Stimulated activated naive B cell treated with anti-CD40 and anti-IgM and Interleukin-4, amounts not matched to agents 10 μg/mL and 1 μg/mL and 100 μg/mL, for 72 hours (primary cell): Measurements from ENCODE around the gene MMP24OS.
"Not testable (repeated sequence)": the region's sequence is repeated elsewhere in the genome, so short reads cannot be mapped to it uniquely, and the experiment has no call there.

ENCODE experiments used
- ATAC-seq, 2 donors: fragments of 150-1000 bp; cut with Tn5 transposase; replicated peaks; 2 replicates each; pipeline ENCODE4 v1.10.0; 2021; ENCODE audit warnings: moderate library complexity in 1 of 2
- DNase-seq: peaks from one replicate; pipeline ENCODE4 v3.0.0; 2021
- H3K27ac Mint-ChIP-seq: one replicate; pipeline ENCODE4 v1.8.0; 2022; ENCODE audit warnings: mild to moderate bottlenecking, mixed read lengths
- H3K27me3 Mint-ChIP-seq, 2 donors: one replicate each; pipeline ENCODE4 v1.8.0; 2022; ENCODE audit warnings: mixed read lengths in 2 of 2
- H3K36me3 Mint-ChIP-seq, 2 donors: one replicate each; pipeline ENCODE4 v1.8.0; 2022; ENCODE audit warnings: mixed read lengths in 2 of 2, mild to moderate bottlenecking in 1 of 2
- H3K4me1 Mint-ChIP-seq, 2 donors: one replicate each; pipeline ENCODE4 v1.8.0; 2022; ENCODE audit warnings: mixed read lengths in 2 of 2, mild to moderate bottlenecking in 1 of 2
- H3K4me3 Mint-ChIP-seq, 2 donors: one replicate each; pipeline ENCODE4 v1.8.0; 2022; ENCODE audit warnings: mild to moderate bottlenecking in 2 of 2, mixed read lengths in 2 of 2, moderate library complexity in 1 of 2
- H3K9me3 Mint-ChIP-seq, 2 donors: one replicate each; pipeline ENCODE4 v1.8.0; 2022; ENCODE audit warnings: mixed read lengths in 2 of 2, mild to moderate bottlenecking in 1 of 2

Gene MMP24OS

DNA sequence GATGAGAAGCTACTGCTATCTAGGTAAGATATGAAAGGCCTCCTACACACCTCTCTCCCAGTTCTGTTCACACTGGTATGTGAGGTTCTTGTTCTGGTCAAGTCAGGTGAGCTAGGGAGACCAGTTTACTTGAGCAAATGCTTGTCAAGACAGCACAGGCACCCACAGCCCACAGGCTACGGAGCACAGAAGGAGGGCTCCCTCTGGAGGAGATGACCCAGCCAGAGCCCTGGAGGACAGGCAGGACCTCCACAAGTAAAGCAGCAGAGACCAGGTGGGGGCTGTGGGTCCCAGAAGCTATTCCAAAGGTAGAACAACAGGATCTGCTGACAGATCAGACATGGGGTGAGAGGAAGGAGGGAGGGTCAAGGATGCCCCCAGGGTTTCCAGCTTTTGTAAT is 13.2 kb downstream of the MMP24OS start:
- Mint-ChIP-seq H3K4me1 (peaks cover 14 to 21% of the 10 kb centered on the region in 2 donors), H3K36me3 (peaks cover 25 to 36% of the 10 kb centered on the region in 2 donors), H3K9me3 (no peaks in the 10 kb centered on the region), H3K27me3 (no peaks in the 10 kb centered on the region), H3K27ac (peak overlapping the region; percentile 75), H3K4me3 (no peak overlapping the region)
- ATAC-seq (no peak), DNase-seq (no peak)

DNA sequence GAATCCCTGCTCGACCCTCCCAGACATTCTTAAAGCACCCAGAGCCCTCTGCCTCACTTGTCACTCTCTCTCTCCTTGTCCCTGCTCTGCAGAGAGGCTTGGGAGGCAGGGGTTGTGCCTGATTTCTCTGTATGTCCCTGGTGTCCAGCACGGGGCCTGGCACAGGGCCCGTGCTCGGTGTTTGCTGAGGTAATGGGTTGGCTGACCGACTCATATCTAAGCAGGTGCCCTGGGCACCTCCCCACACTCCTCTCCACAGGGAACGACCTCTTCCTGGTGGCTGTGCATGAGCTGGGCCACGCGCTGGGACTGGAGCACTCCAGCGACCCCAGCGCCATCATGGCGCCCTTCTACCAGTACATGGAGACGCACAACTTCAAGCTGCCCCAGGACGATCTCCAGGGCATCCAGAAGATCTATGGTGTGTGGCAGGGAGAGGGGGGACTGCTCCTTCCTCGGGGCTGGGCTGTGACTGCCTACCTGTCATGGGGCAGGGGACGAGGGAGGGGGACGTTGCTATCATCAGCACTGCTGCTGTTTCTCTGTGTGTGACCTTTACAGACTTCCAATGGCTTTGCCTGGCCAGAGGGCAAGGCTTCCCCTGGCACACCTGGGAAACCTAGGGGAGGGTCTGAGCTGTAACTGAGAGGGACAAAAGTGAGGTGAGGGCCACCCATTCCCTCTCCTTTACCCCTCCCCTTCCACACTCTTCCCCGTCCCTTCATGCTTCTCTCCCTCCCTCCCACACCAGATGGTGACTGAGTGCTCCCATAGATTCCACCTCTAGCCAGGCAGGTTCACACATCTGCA is 14.2 kb downstream of the MMP24OS start:
- no peak for ATAC-seq
- DNase-seq = no peak
- H3K36me3 Mint-ChIP-seq = peaks cover 25 to 30% of the 10 kb centered on the region in 2 donors
- H3K27me3 Mint-ChIP-seq = no peaks in the 10 kb centered on the region
- H3K9me3 Mint-ChIP-seq = no peaks in the 10 kb centered on the region
- peak overlapping the region; percentile 75 for H3K27ac Mint-ChIP-seq
- peaks cover 10 to 13% of the 10 kb centered on the region in 2 donors for H3K4me1 Mint-ChIP-seq
- no peak overlapping the region for H3K4me3 Mint-ChIP-seq

DNA sequence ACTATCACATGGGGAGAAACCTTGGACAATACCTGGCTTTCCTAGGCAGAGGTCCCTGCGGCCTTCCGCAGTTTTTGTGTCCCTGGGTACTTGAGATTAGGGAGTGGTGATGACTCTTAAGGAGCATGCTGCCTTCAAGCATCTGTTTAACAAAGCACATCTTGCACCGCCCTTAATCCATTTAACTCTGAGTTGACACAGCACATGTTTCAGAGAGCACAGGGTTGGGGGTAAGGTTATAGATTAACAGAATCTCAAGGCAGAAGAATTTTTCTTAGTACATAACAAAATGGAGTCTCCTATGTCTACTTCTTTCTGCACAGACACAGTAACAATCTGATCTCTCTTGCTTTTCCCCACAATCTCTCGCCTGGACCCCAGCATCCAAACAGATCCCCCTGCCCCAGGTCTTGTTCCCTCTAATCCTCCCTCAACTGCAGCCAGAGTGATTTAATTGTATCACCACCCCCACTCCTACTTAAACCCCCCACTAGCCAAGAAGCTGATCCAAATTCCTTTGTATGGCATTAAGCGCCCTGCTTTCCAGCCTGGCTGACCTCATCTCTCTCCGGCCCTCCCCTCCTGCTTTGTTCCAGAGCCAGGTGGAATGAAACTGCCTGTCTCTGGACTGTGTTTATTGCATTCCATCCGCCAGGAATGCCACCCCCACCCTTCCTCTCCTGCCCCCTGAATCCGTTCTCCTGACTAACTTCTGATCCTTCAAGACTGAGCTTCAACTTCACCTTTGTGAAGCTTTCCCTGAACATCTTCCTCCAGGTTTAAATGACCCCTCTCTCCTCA is 15.0 kb downstream of the MMP24OS start:
- not testable (repeated sequence) for H3K9me3 Mint-ChIP-seq, H3K4me1 Mint-ChIP-seq, H3K27me3 Mint-ChIP-seq, H3K4me3 Mint-ChIP-seq, ATAC-seq, DNase-seq
- Mint-ChIP-seq H3K36me3 (peaks cover 24 to 30% of the 10 kb centered on the region in 2 donors), H3K27ac (peak overlapping the region; percentile 75)

DNA sequence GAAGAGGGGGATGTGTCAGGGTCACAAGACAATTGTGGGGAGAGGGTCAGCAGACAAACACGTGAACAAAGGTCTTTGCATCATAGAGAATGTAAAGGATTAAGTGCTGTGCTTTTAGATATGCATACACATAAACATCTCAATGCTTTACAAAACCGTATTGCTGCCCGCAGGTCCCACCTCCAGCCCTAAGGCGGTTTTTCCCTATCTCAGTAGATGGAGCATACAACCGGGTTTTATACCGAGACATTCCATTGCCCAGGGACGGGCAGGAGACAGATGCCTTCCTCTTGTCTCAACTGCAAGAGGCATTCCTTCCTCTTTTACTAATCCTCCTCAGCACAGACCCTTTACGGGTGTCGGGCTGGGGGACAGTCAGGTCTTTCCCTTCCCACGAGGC is 15.6 kb downstream of the MMP24OS start:
- H3K27me3 Mint-ChIP-seq, DNase-seq, H3K4me1 Mint-ChIP-seq, H3K9me3 Mint-ChIP-seq, H3K27ac Mint-ChIP-seq, ATAC-seq, H3K4me3 Mint-ChIP-seq: not testable (repeated sequence)
- H3K36me3 Mint-ChIP-seq = peaks cover 20 to 24% of the 10 kb centered on the region in 2 donors

DNA sequence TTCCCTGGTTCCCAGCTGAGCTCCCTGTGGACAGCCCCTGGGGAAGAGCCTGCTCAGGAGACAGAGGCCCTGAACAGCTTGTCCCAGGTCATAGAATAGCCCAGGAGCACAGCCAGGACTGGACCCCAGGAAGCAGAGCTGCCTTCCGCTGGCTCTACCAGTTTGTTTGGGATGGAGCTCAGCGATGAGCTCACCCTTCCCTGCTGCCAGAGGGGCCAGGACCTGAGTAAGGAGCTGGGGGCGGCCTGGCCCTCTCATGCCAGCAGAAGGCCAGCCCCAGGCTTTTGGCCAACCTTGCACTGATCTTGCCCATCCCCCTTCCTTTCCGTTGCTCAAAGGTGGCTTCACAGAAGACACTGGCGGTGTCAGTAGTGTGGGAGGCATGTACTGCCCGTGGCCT is 17.5 kb downstream of the MMP24OS start:
- Mint-ChIP-seq H3K4me1 (peaks cover 0 to 3% of the 10 kb centered on the region in 2 donors), H3K27me3 (no peaks in the 10 kb centered on the region), H3K4me3 (no peak overlapping the region), H3K27ac (no peak overlapping the region), H3K9me3 (no peaks in the 10 kb centered on the region), H3K36me3 (peaks cover 17 to 18% of the 10 kb centered on the region in 2 donors)
- no peak for DNase-seq
- ATAC-seq = no peak

DNA sequence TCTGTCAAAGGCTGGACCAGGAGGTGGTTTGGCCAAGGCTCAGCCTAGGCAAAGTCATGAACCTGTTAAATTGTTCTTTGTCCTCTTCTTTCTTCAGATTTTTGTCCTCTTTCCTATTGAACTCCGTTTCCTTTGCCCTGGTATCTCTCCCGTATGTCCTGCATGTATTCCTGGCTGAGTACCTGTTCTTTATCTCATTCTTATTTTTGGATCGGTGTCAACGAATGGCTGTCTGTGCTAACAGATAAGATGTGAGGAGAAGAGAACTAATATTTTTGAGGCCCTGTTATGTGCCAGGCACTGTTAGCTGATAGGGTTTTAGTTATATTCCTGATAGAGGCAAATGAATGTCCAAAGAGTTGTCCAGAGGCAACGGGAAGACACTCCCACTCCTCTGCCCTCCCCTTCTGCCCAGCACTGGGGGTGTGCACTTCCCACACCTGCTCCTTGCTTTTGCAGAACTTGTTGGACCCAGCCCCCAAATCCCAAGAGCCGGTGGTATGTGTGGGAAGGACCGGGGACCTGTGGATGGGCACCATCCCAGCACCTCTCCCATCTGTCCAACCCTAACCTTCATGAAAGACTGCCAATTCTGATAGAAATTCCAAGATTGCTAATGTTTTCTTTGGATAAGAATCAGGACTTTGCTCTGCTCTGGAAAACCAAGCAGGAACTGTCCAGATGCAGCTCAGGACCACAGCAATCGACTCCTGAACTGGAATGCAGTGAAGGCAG is 20.6 kb downstream of the MMP24OS start:
- DNase-seq (no peak), ATAC-seq (no peak)
- Mint-ChIP-seq H3K4me3 (no peak overlapping the region), H3K36me3 (peaks cover 15 to 16% of the 10 kb centered on the region in 2 donors), H3K9me3 (no peaks in the 10 kb centered on the region), H3K27ac (no peak overlapping the region), H3K27me3 (no peaks in the 10 kb centered on the region), H3K4me1 (peaks cover 2% of the 10 kb centered on the region in 2 donors)

DNA sequence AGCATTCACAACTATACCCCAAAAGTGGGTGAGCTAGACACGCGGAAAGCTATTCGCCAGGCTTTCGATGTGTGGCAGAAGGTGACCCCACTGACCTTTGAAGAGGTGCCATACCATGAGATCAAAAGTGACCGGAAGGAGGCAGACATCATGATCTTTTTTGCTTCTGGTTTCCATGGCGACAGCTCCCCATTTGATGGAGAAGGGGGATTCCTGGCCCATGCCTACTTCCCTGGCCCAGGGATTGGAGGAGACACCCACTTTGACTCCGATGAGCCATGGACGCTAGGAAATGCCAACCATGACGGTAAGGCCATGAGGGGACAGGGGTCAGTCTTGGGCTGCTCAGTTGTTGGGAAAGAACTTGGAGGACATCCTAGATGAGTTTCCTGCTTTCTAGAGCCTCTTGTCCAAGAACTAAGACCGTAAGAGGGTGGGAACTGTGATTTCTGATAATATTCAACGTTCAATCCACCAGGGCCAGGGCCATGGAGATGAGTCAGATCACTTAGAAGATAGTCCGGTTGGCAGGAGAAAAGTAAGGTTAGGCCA is 23.4 kb downstream of the MMP24OS start:
- Mint-ChIP-seq H3K4me3 (no peak overlapping the region), H3K27ac (no peak overlapping the region), H3K36me3 (peaks cover 16 to 17% of the 10 kb centered on the region in 2 donors), H3K9me3 (no peaks in the 10 kb centered on the region), H3K27me3 (no peaks in the 10 kb centered on the region), H3K4me1 (peaks cover 15 to 25% of the 10 kb centered on the region in 2 donors)
- ATAC-seq (no peak), DNase-seq (no peak)

DNA sequence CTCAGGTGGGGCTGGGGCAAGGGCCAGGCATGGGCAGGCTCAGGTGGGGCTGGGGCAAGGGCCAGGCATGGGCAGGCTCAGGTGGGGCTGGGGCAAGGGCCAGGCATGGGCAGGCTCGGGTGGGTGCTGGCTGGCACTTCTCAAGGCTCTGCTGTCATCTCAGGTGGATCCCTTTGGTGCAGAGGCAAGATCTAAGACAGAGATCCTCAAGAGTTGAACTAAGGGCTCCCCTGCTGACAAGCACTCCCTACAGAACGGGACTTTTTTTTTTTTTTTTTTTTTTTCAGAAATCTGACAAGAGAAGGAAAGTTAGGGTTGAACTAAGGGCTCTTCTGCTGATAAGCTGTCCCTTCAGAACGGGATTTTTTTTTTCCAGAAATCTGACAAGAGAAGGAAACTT is 24.9 kb downstream of the MMP24OS start:
- H3K27me3 Mint-ChIP-seq = no peaks in the 10 kb centered on the region
- DNase-seq (no peak), ATAC-seq (no peak)
- H3K4me3 Mint-ChIP-seq = no peak overlapping the region
- H3K36me3 Mint-ChIP-seq = peaks cover 16% of the 10 kb centered on the region in 2 donors
- H3K27ac Mint-ChIP-seq = no peak overlapping the region
- H3K4me1 Mint-ChIP-seq = peaks cover 15 to 25% of the 10 kb centered on the region in 2 donors
- H3K9me3 Mint-ChIP-seq = no peaks in the 10 kb centered on the region

DNA sequence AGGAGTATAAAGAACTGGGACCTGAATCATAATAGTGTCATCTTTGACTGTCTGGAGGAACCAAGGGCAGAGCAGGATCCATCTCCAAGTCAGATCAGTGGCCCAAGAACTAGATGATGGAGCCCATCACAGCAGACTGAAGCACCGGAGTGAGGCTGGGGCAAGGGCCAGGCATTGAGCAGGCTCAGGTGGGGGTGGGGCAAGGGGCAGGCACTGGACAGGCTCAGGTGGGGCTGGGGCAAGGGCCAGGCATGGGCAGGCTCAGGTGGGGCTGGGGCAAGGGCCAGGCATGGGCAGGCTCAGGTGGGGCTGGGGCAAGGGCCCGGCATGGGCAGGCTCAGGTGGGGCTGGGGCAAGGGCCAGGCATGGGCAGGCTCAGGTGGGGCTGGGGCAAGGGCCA is 25.3 kb downstream of the MMP24OS start:
- H3K4me3 Mint-ChIP-seq, ATAC-seq: not testable (repeated sequence)

DNA sequence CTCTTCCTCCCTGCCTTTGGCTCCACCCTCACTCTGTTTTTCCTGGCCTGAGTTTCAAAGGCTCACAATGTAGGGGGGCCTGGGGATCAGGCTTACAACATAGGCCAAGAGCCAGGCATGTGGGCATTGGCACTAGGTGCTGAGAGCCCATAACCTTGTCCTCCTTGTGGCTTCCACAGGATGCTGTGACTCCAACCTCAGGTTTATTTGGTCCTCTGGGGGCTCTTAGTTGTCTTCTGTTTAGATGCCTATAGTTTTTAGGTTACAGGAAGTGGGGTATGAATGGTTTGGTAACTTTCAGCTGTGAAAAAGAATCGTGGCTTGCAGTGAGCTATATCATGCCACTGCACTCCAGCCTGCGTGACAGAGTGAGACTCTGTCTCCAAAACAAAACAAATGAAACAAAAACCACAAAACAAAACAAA is 25.9 kb downstream of the MMP24OS start:
- H3K4me3 Mint-ChIP-seq = no peak overlapping the region
- H3K27ac Mint-ChIP-seq = peak overlapping the region; percentile 47
- H3K27me3 Mint-ChIP-seq = no peaks in the 10 kb centered on the region
- H3K9me3 Mint-ChIP-seq = no peaks in the 10 kb centered on the region
- no peak for DNase-seq
- peak; percentile 83 to 90 for ATAC-seq
- H3K36me3 Mint-ChIP-seq = peaks cover 12 to 19% of the 10 kb centered on the region in 2 donors
- peaks cover 15 to 25% of the 10 kb centered on the region in 2 donors for H3K4me1 Mint-ChIP-seq

More for the DNA sequence above, 25.3 kb downstream of the MMP24OS start:
- not testable (repeated sequence) for H3K9me3 Mint-ChIP-seq, H3K27me3 Mint-ChIP-seq, DNase-seq
- Mint-ChIP-seq H3K27ac (peak overlapping the region; percentile 47), H3K36me3 (peaks cover 16 to 17% of the 10 kb centered on the region in 2 donors), H3K4me1 (peaks cover 15 to 25% of the 10 kb centered on the region in 2 donors)

DNA sequence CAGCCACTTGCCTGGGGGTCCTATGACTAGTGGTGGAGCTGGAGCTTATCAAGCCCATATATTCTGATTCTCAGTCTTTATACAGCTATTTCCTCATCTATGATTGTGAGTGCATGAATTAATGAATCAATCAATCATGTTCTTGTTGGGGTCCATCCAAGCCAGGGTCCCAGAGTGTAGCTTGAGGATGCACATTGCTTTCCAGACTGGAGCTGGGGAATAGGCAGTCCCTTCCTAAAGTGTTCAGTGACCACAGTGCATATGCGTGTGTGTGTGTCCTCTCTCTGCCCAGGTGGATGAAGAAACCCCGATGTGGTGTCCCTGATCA is 26.3 kb downstream of the MMP24OS start:
- peaks cover 13 to 22% of the 10 kb centered on the region in 2 donors for H3K36me3 Mint-ChIP-seq
- H3K4me3 Mint-ChIP-seq = no peak overlapping the region
- no peaks in the 10 kb centered on the region for H3K27me3 Mint-ChIP-seq
- no peaks in the 10 kb centered on the region for H3K9me3 Mint-ChIP-seq
- no peak overlapping the region for H3K27ac Mint-ChIP-seq
- DNase-seq (no peak), ATAC-seq (peak in 1 of 2 donors; percentile 12)
- peaks cover 15 to 25% of the 10 kb centered on the region in 2 donors for H3K4me1 Mint-ChIP-seq

DNA sequence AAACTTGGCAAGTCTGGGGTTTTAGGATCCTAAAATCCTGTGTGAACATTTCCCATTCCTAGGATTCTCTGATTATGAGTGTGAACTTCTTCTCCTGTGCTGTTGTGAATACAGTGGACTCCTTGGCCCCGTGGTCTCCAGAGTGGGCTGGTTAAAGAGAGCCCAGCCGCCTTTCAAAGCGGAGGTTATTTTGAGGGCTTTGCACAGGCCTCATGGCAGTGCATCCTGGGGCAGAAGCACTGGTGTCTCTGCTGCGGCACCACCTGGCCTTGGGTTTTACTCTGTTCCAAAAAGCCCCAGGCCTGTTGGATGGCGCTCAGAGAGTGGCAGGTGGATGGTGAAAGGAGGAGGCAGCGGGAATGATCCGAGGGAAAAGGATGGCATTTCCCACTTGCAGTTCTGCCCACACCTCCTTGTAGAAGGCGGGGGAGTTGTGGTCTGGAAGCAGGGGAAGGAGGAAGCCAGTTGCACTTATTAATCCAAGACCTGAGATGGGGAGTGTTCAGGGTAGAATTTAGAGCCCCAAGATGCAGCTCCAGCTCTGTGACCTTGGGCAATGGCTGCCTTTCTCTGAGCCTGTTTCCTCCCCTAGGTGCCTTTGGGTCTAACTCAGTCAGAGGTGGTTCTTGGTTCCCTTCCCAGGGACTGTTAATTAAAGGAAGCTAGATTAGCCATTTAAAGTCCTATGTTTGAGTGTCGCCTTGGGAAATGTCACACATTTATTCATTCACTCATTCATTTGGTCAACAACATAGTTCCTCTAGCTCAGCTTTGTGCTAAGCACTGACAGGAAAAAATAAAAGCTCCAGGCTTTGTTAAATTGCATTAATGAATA is 29.1 kb downstream of the MMP24OS start:
- DNase-seq (no peak), ATAC-seq (no peak)
- H3K36me3 Mint-ChIP-seq = peaks cover 8 to 13% of the 10 kb centered on the region in 2 donors
- no peak overlapping the region for H3K27ac Mint-ChIP-seq
- H3K27me3 Mint-ChIP-seq = no peaks in the 10 kb centered on the region
- H3K4me3 Mint-ChIP-seq = no peak overlapping the region
- H3K4me1 Mint-ChIP-seq = peaks cover 15 to 25% of the 10 kb centered on the region in 2 donors
- no peaks in the 10 kb centered on the region for H3K9me3 Mint-ChIP-seq

DNA sequence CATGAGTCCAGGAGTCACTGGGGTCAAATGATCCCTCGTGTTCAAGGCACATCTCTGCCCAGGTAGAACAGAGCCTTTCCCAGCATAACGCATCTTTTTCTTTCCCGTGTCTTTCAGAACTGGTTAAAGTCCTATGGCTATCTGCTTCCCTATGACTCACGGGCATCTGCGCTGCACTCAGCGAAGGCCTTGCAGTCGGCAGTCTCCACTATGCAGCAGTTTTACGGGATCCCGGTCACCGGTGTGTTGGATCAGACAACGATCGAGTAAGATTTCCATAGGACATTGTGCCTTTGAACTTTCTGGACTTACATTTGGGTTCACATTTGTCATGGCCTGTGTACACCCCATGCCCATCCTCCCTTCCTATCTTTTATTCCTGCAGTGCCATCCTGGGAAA is 31.2 kb downstream of the MMP24OS start:
- Mint-ChIP-seq H3K4me3 (no peak overlapping the region), H3K4me1 (peaks cover 7 to 16% of the 10 kb centered on the region in 2 donors), H3K27me3 (no peaks in the 10 kb centered on the region), H3K27ac (no peak overlapping the region), H3K36me3 (peaks cover 6 to 7% of the 10 kb centered on the region in 2 donors), H3K9me3 (no peaks in the 10 kb centered on the region)
- DNase-seq (no peak), ATAC-seq (no peak)
